Loucy (cell line): ENCODE measurements around the gene IL23R.

Experiments used
- EZH2phosphoT487 ChIP-seq: fragments of 200-600 bp; IDR thresholded peaks from 2 replicates; pipeline ENCODE4 v1.6.1; 2018; ENCODE audit warnings: antibody characterized with exemption, mild to moderate bottlenecking, moderate library complexity, borderline replicate concordance
- TF ChIP-seq, protein P1 (sequence below): fragments of 200-600 bp; sonication (generic); conservative IDR thresholded peaks from 2 replicates; pipeline ENCODE4 v1.5.1; 2014; ENCODE audit warnings: mild to moderate bottlenecking, antibody characterized with exemption, low read length

DNA sequence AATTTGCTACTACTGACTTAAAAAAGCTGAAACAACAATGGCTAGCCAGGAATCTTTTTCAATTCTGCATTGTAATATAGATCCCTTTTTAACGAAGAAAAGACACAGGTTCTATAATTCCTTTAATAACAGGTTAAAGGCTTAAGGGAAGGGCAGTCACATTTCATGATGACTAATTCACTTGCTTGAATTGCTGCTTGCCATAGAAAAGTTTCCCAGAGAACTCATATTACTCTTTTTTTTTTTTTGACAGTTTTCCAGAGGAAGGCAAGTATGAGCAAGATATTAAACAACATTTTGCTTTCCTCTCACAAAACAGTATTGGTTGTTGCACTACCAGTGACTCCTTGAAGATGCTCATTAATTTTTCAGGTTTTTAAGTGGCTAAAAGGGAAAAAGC, 60.9 kb downstream of the IL23R start:
- TF ChIP-seq, protein P1, sequence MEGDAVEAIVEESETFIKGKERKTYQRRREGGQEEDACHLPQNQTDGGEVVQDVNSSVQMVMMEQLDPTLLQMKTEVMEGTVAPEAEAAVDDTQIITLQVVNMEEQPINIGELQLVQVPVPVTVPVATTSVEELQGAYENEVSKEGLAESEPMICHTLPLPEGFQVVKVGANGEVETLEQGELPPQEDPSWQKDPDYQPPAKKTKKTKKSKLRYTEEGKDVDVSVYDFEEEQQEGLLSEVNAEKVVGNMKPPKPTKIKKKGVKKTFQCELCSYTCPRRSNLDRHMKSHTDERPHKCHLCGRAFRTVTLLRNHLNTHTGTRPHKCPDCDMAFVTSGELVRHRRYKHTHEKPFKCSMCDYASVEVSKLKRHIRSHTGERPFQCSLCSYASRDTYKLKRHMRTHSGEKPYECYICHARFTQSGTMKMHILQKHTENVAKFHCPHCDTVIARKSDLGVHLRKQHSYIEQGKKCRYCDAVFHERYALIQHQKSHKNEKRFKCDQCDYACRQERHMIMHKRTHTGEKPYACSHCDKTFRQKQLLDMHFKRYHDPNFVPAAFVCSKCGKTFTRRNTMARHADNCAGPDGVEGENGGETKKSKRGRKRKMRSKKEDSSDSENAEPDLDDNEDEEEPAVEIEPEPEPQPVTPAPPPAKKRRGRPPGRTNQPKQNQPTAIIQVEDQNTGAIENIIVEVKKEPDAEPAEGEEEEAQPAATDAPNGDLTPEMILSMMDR: no peak
- TF ChIP-seq EZH2phosphoT487: no peak
